K562 (cell line): ENCODE data around the gene GABARAP. TPM values are rescaled to one million over a fixed set of nuclear protein-coding genes. Genes with fewer than 3 reads are reported as not detected.
A peak's percentile ranks its signal among the peaks of the same experiment; 100 is the strongest.
"Not testable (repeated sequence)": the region's sequence is repeated elsewhere in the genome, so short reads cannot be mapped to it uniquely, and the experiment has no call there.

Experiments used
- ATAC-seq: fragments of 200-7000 bp; cut with Tn5 transposase; 3 replicates; pipeline ENCODE4 v1.9.1; 2020; ENCODE audit warnings: moderate library complexity
- BruUV-seq: library from RNA; stranded (reverse); fragments of 400-500 nt; replicated peaks from 2 replicates; lab custom pipeline; 2021; lab: Mats Ljungman, UMichigan
- CTCF ChIA-PET: fragments of 300-600 bp; formaldehyde crosslinking; extraction: SDS; loops from one replicate; lab custom pipeline; 2021; ENCODE audit warnings: low intra/inter-chr PET ratio; lab: Yijun Ruan, JAX
- POLR2A ChIA-PET: fragments of 300-600, 350-650 bp; sonication (Branson Sonifier 250); formaldehyde crosslinking; extraction: SDS; loops from one replicate; lab custom pipeline; 2021; ENCODE audit warnings: antibody characterized with exemption, inconsistent platforms; lab: Yijun Ruan, JAX
- DNase-seq, 4 experiments: peaks; one replicate each; pipeline versions ENCODE4 v3.0.0 to v3.0.0-alpha.2; 2011 to 2018; ENCODE audit warnings: low spot score in 3 of 4, mixed read lengths in 3 of 4; ENCODE audit errors: extremely low read depth in 1 of 4
- FAIRE-seq: peaks from 2 replicates; lab custom pipeline; 2011; peaks lifted over from hg19 to GRCh38; lab: Jason Lieb, UNC
- H2AFZ ChIP-seq: 2 replicates; pipeline ENCODE4 v1.6.0; 2011; ENCODE audit warnings: low read depth, low read length, control low read depth, inconsistent platforms
- H3K27ac ChIP-seq: fragments of 200-600 bp; 3 replicates; pipeline ENCODE4 v1.8.0; 2011; ENCODE audit warnings: low read depth, mild to moderate bottlenecking, control low read depth, inconsistent platforms, low read length, moderate library complexity, mixed read lengths; ENCODE audit errors: extremely low read depth
- H3K27me3 ChIP-seq, 2 experiments: fragments of 300-600 bp in 1 of 2; 2 replicates in 1 of 2; 3 replicates in 1 of 2; pipeline versions ENCODE4 v1.6.0 to v1.8.0; 2011; ENCODE audit warnings: inconsistent platforms in 2 of 2, low read length in 2 of 2, mild to moderate bottlenecking in 1 of 2, mixed read lengths in 1 of 2, moderate library complexity in 1 of 2; ENCODE audit not compliant: control insufficient read depth in 2 of 2, insufficient read depth in 2 of 2
- H3K36me3 ChIP-seq: fragments of 300-600 bp; 3 replicates; pipeline ENCODE4 v1.8.0; 2011; ENCODE audit warnings: mild to moderate bottlenecking, low read length, inconsistent platforms; ENCODE audit not compliant: control insufficient read depth, insufficient read depth
- H3K4me1 ChIP-seq, 2 experiments: fragments of 200-600 bp in 1 of 2; replicated peaks in 1 of 2; 2 replicates in 1 of 2; 3 replicates in 1 of 2; pipeline versions ENCODE4 v1.5.1 to v1.8.0; 2011; ENCODE audit warnings: inconsistent platforms in 2 of 2, low read length in 2 of 2, mild to moderate bottlenecking in 1 of 2, mixed read lengths in 1 of 2, moderate library complexity in 1 of 2; ENCODE audit not compliant: control insufficient read depth in 2 of 2, insufficient read depth in 2 of 2
- H3K4me2 ChIP-seq: 2 replicates; pipeline ENCODE4 v1.6.1; 2011; ENCODE audit warnings: low read length, control low read depth, inconsistent platforms, mixed read lengths; ENCODE audit not compliant: insufficient read depth
- H3K4me3 ChIP-seq: fragments of 200-600 bp; sonication (generic), shearing (Covaris generic); 2 replicates; pipeline ENCODE4 v1.5.1; 2016; ENCODE audit warnings: control low read depth, inconsistent platforms
- H3K79me2 ChIP-seq: fragments of 200-600 bp; 3 replicates; pipeline ENCODE4 v1.8.0; 2011; ENCODE audit warnings: low read length, inconsistent platforms; ENCODE audit not compliant: control insufficient read depth, insufficient read depth
- H3K9ac ChIP-seq, 2 experiments: 2 replicates each; pipeline versions ENCODE4 v1.6.0 to v1.6.1; 2011; ENCODE audit warnings: low read depth in 2 of 2, low read length in 2 of 2, control low read depth in 1 of 2, inconsistent platforms in 1 of 2, mild to moderate bottlenecking in 1 of 2, mixed read lengths in 1 of 2; ENCODE audit not compliant: insufficient read depth in 1 of 2
- H3K9me1 ChIP-seq: one replicate; pipeline ENCODE4 v1.6.0; 2011; ENCODE audit warnings: inconsistent platforms, mild to moderate bottlenecking, low read length, moderate library complexity; ENCODE audit not compliant: control insufficient read depth, insufficient read depth
- H3K9me3 ChIP-seq: replicated peaks from 2 replicates; pipeline ENCODE4 v1.5.1; 2011; ENCODE audit warnings: low read depth, low read length, inconsistent platforms; ENCODE audit not compliant: control insufficient read depth, insufficient read depth
- H4K20me1 ChIP-seq: replicated peaks from 2 replicates; pipeline ENCODE4 v1.6.1; 2011; ENCODE audit warnings: low read length, inconsistent platforms, mixed read lengths; ENCODE audit not compliant: control insufficient read depth, insufficient read depth
- MAZ ChIP-seq, 2 experiments: fragments of 450-650 bp in 1 of 2; sonication (generic) in 1 of 2; formaldehyde crosslinking; IDR thresholded peaks in 1 of 2; conservative IDR thresholded peaks in 1 of 2; 2 replicates each; pipeline versions ENCODE4 v1.4.0 to v1.5.0; 2020; ENCODE audit warnings: mild to moderate bottlenecking in 1 of 2, missing genetic modification reagents in 1 of 2
- SMARCA4 ChIP-seq: fragments of 450-650 bp; IDR thresholded peaks from 2 replicates; pipeline ENCODE4 v1.6.1; 2016
- SMC3 ChIP-seq: conservative IDR thresholded peaks from 2 replicates; pipeline ENCODE4 v1.6.1; 2011; ENCODE audit warnings: low read depth, low read length, improper control_type of control experiment; ENCODE audit not compliant: insufficient read depth
- WGBS: fragments of 100-300 bp; shearing (Covaris generic); methylation state at CpG from one replicate; pipeline ENCODE4 v1.1.6; 2016; ENCODE audit warnings: low coverage, mixed read lengths; ENCODE audit not compliant: insufficient coverage; ENCODE audit errors: missing lambda C conversion rate; 5-methylcytosine and 5-hydroxymethylcytosine counted together
- in situ Hi-C: fragments of 300-500 bp; cut with MboI; formaldehyde crosslinking; loops from 4 replicates; pipeline ENCODE4 v1.15.0; 2018; ENCODE audit warnings: inconsistent platforms, mixed read lengths
- intact Hi-C: fragments of 100-400 bp; cut with micrococcal nuclease; formaldehyde crosslinking; loops from 2 replicates; pipeline ENCODE4 v1.14.2; 2022
- polyA plus RNA-seq, 8 experiments: library from polyadenylated mRNA; depleted of rRNA in 4 of 8; stranded (reverse) in 5 of 8; unstranded in 3 of 8; fragments of >200 nt; fragmentation: Nextera tagmentation in 2 of 8; fragmentation: Illumina TruSeq in 1 of 8; extraction: Ambion mirVana in 2 of 8; extraction: Trizol in 1 of 8; gene quantifications; 2 replicates each; pipeline versions ENCODE4 v1.2.1 to v1.2.3, GENCODE V29; 2011 to 2014; ENCODE audit warnings: inconsistent platforms in 1 of 8, missing spikeins in 1 of 8
- total RNA-seq, 7 experiments: library from RNA; depleted of rRNA in 6 of 7; stranded (reverse); fragments of >200 nt in 6 of 7; fragmentation: Illumina TruSeq in 2 of 7; extraction: Trizol in 2 of 7; gene quantifications; 2 replicates each; pipeline versions ENCODE4 v1.2.1 to v1.2.3, GENCODE V29; 2011 to 2021; ENCODE audit warnings: low replicate concordance in 1 of 7

The GABARAP gene
- total and polyA plus RNA-seq, 9 of the 15 experiments (the other 6 are each of a cell fraction or from before 2014, with no cell fraction given), result 47.5 to 373 (median 152) TPM

DNA sequence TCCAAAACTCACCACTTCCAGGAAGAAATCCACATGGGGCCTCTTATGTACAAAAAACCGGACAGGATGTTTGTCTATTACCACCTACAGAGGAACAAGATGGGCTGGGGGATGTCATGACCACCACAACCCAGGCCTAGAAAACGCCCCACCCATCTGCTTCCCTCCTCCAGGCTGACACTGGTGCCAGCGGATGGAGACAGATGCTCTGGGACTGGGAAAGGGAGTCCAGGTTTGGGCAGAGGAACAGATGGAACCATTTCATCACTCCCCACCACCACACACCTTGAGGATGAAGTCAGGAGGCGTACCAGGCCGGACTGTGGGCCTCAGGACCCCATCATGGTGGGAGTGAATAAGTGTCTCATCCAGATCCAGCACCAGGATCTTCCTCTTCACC lies 4.5 kb upstream of the GABARAP start:
- FAIRE-seq (no peak), DNase-seq (no peak), ATAC-seq (no peak)
- Histone ChIP-seq H3K4me2 (no peak overlapping the region), H3K4me3 (no peak overlapping the region), H2AFZ (no peak overlapping the region), H3K9me1 (no peaks in the 10 kb centered on the region), H3K27me3 (no peaks in the 10 kb centered on the region), H3K36me3 (peaks cover 46% of the 10 kb centered on the region), H3K27ac (no peak overlapping the region), H3K79me2 (peaks cover 47% of the 10 kb centered on the region), H3K9me3 (no peaks in the 10 kb centered on the region), H3K4me1 (peaks cover 11 to 31% of the 10 kb centered on the region in 2 experiments; a peak in 4 of 5 replicates), H3K9ac (no peak overlapping the region), H4K20me1 (no peaks in the 10 kb centered on the region)
- WGBS, result 82% methylated on average over 4 of the region's 5 CpGs
- no TSS peak for BruUV-seq
- ChIA-PET POLR2A (no interaction called here), CTCF (no interaction called here)
- in situ Hi-C loops (no loop called here), intact Hi-C loops (no loop called here)
- TF ChIP-seq MAZ (CRISPR knock-in tag; conservative IDR thresholded peaks at IDR 0.05 in 1 of 2, IDR thresholded peaks at IDR 0.05 in 1 of 2), result no peak
- TF ChIP-seq SMC3, result no peak
- no peak for TF ChIP-seq SMARCA4

DNA sequence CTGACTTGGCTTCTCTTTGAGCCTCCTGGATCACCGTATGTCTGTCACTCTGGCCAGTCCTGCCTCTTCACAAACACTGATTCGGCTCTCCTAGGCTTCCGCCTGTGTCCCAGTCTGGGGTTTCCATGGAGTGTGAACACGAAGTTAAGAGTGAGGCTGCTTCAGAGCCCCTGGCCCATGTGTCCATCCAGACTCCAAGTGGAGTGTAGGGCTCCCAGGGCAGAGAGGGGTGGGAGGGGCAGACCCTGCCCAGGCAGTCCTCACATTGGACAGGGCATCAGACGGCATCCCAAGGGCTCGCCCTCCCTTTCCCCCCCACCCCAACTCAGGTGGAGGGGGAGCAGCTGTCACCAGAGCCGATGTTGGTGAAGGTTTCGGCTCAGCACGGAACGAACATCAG lies 1.6 kb upstream of the GABARAP start:
- FAIRE-seq, CTCF ChIA-PET, H4K20me1 ChIP-seq, H3K27ac ChIP-seq, H3K9me1 ChIP-seq, BruUV-seq, H3K4me3 ChIP-seq, H3K9me3 ChIP-seq, ATAC-seq, H3K27me3 ChIP-seq, H2AFZ ChIP-seq, DNase-seq, intact Hi-C loops, H3K4me2 ChIP-seq, in situ Hi-C loops: not testable (repeated sequence)
- WGBS, result 86% methylated on average over 8 of the region's 10 CpGs
- POLR2A ChIA-PET, result interaction anchor here (0.6 to 3.3 kb wide), 2 partner anchors 10 to 648 kb away, joined by 3 to 9 read pairs; partner anchors contain the start of gene DVL2
- Histone ChIP-seq H3K4me1 (peaks cover 18 to 23% of the 10 kb centered on the region in 2 experiments; a peak in 4 of 5 replicates), H3K9ac (peak overlapping the region in 1 of 2 experiments; percentile 52; a peak in 1 of 4 replicates), H3K36me3 (peaks cover 57% of the 10 kb centered on the region), H3K79me2 (peaks cover 49% of the 10 kb centered on the region)
